Left ventricle myocardium superior (tissue), 1 donor: ENCODE results near the gene OR5P2. TPM values are rescaled to one million over a fixed set of nuclear protein-coding genes. Genes with fewer than 3 reads are reported as not detected.

ENCODE experiments used
- total RNA-seq: library from RNA; stranded (reverse); fragmentation: NEBNext Ultra II Directional; extraction: Animal tissue kit (Norgen Biotek cat#: 25700); gene quantifications from one replicate; pipeline ENCODE4 v1.2.1, GENCODE V29; 2021
- donor health status: DM: no; HTN: yes; CAD: no; lungs with severe emphysema.

The OR5P2 gene
- total RNA-seq, 1 donor from 2014 or later, result not detected

Other genes with a start within 250 kb of the OR5P2 start
- 1.2 TPM for gene CYB5R2, start 123.4 kb downstream of the OR5P2 start, total RNA-seq
- gene OVCH2, start 90.5 kb downstream of the OR5P2 start, total RNA-seq, result not detected
- not detected for gene OR5P3, start 33.9 kb upstream of the OR5P2 start, total RNA-seq
- gene OR10A6, start 134.3 kb upstream of the OR5P2 start, total RNA-seq, result not detected
- gene OR10A3, start 144.8 kb upstream of the OR5P2 start, total RNA-seq, result not detected
- gene NLRP10, start 168.5 kb upstream of the OR5P2 start, total RNA-seq, result not detected
- 156 TPM for gene EIF3F, start 190.4 kb upstream of the OR5P2 start, total RNA-seq